Upper lobe of right lung (tissue), 1 donor: ENCODE results near the gene STAU1. TPM values are rescaled to one million over a fixed set of nuclear protein-coding genes. Genes with fewer than 3 reads are reported as not detected.
"Not testable (repeated sequence)": the region's sequence is repeated elsewhere in the genome, so short reads cannot be mapped to it uniquely, and the experiment has no call there.

Experiments
- ATAC-seq: fragments of 200-7000 bp; cut with Tn5 transposase; one replicate; pipeline ENCODE4 v1.9.1; 2020; ENCODE audit warnings: mild to moderate bottlenecking, moderate library complexity
- DNase-seq: peaks from one replicate; pipeline ENCODE4 v3.0.0-alpha.2; 2020
- H3K27ac ChIP-seq: fragments of 200-600 bp; one replicate; pipeline ENCODE4 v1.8.0; 2022
- H3K27me3 ChIP-seq: fragments of 200-600 bp; one replicate; pipeline ENCODE4 v1.8.0; 2022; ENCODE audit warnings: mild to moderate bottlenecking
- H3K36me3 ChIP-seq: fragments of 200-600 bp; one replicate; pipeline ENCODE4 v1.8.0; 2022
- H3K4me1 ChIP-seq: fragments of 200-600 bp; one replicate; pipeline ENCODE4 v1.8.0; 2022
- H3K4me3 ChIP-seq: fragments of 200-600 bp; one replicate; pipeline ENCODE4 v1.8.0; 2022; ENCODE audit warnings: mild to moderate bottlenecking
- H3K9me3 ChIP-seq: fragments of 200-600 bp; one replicate; pipeline ENCODE4 v1.8.0; 2022
- intact Hi-C: fragments of 100-400 bp; cut with DNase I; formaldehyde crosslinking; loops from one replicate; pipeline ENCODE4 v1.11.0; 2022
- total RNA-seq: library from RNA; stranded (reverse); fragmentation: NEBNext Ultra II Directional; extraction: Animal tissue kit (Norgen Biotek cat#: 25700); gene quantifications from one replicate; pipeline ENCODE4 v1.2.1, GENCODE V29; 2021
- TF ChIP-seq, protein P1 (sequence below): fragments of 200-600 bp; IDR thresholded peaks from one replicate; pipeline ENCODE4 v1.8.0; 2022; ENCODE audit warnings: antibody characterized with exemption
- donor health status: DM: no; HTN: yes; CAD: no; lungs with severe emphysema.

The STAU1 gene
- total RNA-seq, 1 donor from 2014 or later = 76.0 TPM

DNA sequence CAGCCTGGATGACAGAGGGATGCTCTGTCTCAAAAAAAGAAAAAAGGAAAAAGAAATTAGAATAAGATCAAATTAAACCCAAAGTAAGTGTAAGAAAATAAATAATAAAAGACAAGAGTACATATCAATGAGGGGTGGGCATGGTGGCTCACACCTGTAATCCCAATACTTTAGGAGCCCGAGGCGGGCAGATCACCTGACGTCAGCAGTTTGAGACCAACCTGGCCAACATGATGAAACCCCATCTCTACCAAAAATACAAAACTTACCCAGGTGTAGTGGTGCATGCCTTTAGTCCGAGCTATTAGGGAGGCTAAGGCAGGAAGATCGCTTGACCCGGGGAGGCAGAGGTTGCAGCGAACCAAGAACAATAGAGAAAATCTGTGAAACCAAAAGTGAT lies 14.9 kb upstream of the STAU1 start:
- Histone ChIP-seq H3K4me1 (no peaks in the 10 kb centered on the region), H3K4me3 (no peak overlapping the region), H3K9me3 (no peaks in the 10 kb centered on the region), H3K27me3 (no peaks in the 10 kb centered on the region), H3K27ac (no peak overlapping the region), H3K36me3 (no peaks in the 10 kb centered on the region)
- ATAC-seq (no peak), DNase-seq (no peak)
- TF ChIP-seq, protein P1, sequence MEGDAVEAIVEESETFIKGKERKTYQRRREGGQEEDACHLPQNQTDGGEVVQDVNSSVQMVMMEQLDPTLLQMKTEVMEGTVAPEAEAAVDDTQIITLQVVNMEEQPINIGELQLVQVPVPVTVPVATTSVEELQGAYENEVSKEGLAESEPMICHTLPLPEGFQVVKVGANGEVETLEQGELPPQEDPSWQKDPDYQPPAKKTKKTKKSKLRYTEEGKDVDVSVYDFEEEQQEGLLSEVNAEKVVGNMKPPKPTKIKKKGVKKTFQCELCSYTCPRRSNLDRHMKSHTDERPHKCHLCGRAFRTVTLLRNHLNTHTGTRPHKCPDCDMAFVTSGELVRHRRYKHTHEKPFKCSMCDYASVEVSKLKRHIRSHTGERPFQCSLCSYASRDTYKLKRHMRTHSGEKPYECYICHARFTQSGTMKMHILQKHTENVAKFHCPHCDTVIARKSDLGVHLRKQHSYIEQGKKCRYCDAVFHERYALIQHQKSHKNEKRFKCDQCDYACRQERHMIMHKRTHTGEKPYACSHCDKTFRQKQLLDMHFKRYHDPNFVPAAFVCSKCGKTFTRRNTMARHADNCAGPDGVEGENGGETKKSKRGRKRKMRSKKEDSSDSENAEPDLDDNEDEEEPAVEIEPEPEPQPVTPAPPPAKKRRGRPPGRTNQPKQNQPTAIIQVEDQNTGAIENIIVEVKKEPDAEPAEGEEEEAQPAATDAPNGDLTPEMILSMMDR = no peak
- intact Hi-C loops = no loop called here

GRCh38 chr20:49199729-49200293 lies 11.7 kb upstream of the STAU1 start:
- no peaks in the 10 kb centered on the region for H3K36me3 ChIP-seq
- no peaks in the 10 kb centered on the region for H3K4me1 ChIP-seq
- H3K27me3 ChIP-seq = no peaks in the 10 kb centered on the region
- TF ChIP-seq, protein P1 = no peak
- H3K9me3 ChIP-seq = no peaks in the 10 kb centered on the region
- ATAC-seq = no peak
- peak; percentile 6 for DNase-seq
- H3K4me3 ChIP-seq = no peak overlapping the region
- no peak overlapping the region for H3K27ac ChIP-seq
- intact Hi-C loops = no loop called here

DNA sequence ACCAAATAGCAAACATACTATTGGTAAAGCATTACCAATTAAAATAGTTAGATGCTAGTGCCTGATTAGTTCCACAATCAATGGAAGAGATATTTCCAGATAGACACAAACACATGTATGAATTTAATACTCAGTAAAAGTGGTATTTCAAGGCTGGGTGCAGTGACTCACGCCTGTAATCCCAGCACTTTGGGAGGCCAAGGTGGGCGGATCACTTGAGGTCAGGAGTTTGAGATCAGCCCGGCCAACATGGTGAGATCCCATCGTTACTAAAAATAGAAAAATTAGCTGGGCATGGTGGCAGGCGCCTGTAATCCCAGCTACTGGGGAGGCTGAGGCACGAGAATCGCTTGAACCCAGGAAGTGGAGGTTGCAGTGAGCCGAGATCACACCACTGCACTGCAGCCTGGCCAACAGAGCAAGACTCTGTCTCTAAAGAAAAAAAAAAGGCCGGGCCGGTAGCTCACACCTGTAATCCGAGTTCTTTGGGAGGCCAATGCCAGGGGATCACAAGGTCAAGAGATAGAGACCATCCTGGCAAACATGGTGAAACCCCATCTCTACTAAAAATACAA lies 4.9 kb upstream of the STAU1 start:
- H3K27ac ChIP-seq, DNase-seq, H3K27me3 ChIP-seq, H3K4me1 ChIP-seq, H3K9me3 ChIP-seq, H3K36me3 ChIP-seq, H3K4me3 ChIP-seq, ATAC-seq, intact Hi-C loops: not testable (repeated sequence)

DNA sequence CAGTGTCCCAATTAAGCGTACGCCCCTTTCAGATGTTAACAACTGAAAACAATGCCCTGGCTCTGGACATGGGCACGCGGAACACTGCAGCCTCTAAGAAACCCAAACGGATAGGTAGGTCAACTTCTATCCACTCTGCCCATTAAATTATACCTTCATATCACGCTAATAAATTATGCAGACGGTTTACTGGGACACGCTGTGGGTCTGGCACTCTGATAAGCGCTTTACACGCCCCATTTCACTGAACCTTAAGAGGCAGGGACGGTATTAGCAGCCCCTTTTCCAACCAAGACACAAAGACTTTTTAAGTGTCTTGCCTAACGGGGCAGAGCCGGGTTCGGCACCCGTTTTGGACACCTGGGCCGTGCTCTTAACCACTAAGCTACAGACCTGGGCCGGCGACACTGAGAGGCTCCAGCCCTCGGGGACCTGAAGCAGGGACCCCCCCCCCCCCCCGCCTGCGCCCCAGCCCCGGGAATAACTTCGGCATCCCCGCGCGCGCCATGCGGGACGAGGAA lies 744 bp downstream of the STAU1 start:
- TF ChIP-seq, protein P1 = no peak
- intact Hi-C loops = no loop called here
- Histone ChIP-seq H3K9me3 (no peaks in the 10 kb centered on the region), H3K27me3 (no peaks in the 10 kb centered on the region), H3K27ac (peak overlapping the region; percentile 82), H3K36me3 (peaks cover 7% of the 10 kb centered on the region), H3K4me1 (peaks cover 30% of the 10 kb centered on the region), H3K4me3 (peak overlapping the region; percentile 80)
- ATAC-seq (no peak), DNase-seq (peak; percentile 43)

DNA sequence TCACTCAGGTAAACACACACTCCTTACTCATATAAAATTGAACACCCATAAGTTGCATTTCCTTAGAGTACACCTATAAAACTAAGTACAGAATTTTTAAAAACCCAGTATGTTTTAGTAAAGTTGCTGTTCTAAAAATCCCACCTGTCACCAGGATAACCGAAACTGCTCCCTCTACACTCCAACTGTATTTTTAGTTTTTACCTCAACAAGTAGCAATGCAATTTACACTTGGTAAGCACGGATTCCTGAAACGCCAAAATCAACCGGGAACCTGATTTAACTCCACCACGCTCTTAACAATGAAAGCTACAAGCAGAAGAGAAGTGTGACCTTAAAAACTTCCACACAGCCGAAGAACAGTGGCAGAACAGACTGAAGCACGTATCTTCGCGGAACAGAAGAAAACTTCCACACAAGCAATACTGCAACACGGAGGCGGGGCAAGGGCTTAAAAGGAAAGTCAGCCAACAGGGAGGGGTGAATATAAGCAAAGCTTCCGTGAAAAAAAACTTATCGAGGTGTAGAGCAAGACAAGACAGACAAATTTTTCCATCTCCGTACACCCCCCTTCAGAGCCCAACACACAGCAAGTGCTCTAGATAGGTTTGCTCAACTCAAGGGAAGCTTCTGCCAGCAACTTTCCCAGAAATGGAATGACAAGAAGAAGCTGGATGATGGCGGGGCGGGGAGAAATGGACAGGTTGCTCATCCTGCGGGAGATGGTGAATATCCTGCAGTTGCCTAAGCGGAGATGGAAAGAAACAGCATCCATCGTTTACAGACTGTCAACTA lies 1.4 kb downstream of the STAU1 start:
- peaks cover 7% of the 10 kb centered on the region for H3K36me3 ChIP-seq
- ATAC-seq (peak; percentile 21), DNase-seq (peak; percentile 68)
- peaks cover 36% of the 10 kb centered on the region for H3K4me1 ChIP-seq
- TF ChIP-seq, protein P1 = no peak
- intact Hi-C loops = no loop called here
- peak overlapping the region; percentile 80 for H3K4me3 ChIP-seq
- no peaks in the 10 kb centered on the region for H3K9me3 ChIP-seq
- peak overlapping the region; percentile 82 for H3K27ac ChIP-seq
- no peaks in the 10 kb centered on the region for H3K27me3 ChIP-seq
